MV-4-11 (cell line): ENCODE measurements around the gene CDH2.
A peak's percentile ranks its signal among the peaks of the same experiment; 100 is the strongest.

Experiments used
- DNase-seq: peaks from one replicate; lab custom pipeline; 2025; lab: John Stamatoyannopoulos, UW

Gene CDH2

GRCh38 chr18:28044036-28044435, 132.9 kb downstream of the CDH2 start:
- no peak for DNase-seq

GRCh38 chr18:28043631-28044030, 133.3 kb downstream of the CDH2 start:
- no peak for DNase-seq

GRCh38 chr18:28041366-28041765, 135.6 kb downstream of the CDH2 start:
- DNase-seq: peak; percentile 25

DNA sequence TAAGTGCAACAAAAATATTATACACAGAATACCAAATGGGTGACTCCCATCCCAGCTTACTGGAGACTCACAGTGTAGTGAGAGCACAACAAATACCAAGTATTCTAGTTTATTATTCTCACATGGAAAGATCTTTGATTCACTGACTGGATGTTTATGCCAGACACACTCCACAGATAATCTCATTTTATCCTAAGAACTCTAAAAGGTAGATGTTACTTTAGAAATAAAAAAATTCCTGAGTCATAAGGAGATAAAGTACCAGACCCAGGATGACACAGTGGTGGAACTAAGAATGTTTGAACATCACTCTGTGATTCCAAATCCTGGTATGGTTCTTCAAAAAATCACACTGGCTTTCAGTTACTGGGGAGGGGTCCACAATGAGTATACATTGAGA, 136.2 kb downstream of the CDH2 start:
- no peak for DNase-seq

DNA sequence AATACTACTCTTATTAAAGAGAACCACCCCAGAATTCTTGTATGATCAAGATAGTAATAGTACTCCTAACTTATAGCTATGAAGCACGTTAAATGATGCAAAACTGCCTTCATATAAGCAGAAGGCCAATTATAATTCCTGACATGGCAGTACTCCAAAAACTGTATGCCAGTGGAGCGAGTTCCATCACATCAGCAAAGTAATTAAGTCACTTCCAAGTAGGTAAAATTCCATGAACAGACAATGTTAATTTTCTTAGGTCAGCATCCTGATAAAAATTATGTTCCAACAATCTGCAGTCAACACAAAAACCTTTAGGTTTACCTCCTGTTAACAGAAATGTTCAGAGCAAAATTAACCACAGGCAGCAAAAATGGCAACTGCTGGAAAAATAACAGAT, 136.7 kb downstream of the CDH2 start:
- DNase-seq: no peak

DNA sequence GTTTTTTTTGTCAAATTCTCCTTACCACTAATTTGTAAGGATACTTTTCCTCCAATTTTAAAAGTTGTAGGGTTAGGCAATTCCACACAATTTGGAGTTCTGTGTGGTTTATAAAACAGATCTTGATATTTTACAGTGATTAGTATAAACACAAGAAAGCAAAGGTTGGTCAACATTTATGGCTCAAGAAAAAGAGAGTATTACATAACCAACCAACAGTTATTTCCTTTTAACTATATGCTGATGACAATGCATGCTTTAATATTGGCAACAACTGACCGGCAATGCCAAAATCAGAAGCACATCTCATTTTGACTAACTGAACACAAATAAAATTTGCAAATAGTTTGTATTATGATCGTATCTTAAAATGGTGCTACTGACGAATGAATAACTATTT, 137.2 kb downstream of the CDH2 start:
- no peak for DNase-seq

DNA sequence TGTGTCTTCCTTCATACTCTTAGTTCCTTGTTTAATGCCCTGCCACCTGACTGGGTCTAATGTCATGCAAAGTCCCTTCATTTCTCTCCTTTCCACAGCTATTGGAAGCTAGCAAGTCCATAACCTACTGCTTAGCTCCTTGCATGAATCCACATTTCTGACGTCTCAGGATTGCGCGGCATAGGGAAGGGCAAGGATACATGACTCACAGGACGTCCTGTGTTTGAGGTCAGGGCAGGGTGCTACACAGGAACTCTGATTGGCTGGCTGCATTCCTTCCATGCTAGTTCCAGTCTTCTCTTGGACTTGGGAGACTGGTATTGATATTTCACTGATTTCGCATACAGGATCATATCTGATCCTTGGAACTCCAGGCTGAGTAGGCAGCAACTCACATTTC, 137.9 kb downstream of the CDH2 start:
- no peak for DNase-seq

- DNase-seq: no peak
Observed at GRCh38 chr18:28036488-28036887, 140.4 kb downstream of the CDH2 start.

DNA sequence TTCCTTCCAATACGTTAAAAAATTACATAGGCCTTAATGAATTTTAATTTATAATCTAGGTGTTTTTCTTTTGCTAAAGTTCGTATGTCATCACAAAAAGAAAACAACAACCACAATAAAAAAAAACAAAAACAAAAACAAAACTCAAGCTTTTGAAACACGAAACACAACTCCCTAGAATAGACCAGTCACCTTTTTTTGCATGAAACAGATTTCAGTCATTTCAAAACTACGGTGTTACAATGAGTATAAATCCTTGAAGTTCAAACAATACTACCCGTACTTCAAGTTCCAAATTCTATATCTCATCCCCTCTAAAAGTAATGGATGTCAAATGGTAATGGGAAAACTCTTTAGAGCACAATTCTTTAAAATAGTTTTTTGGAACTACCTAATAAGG, 142.4 kb downstream of the CDH2 start:
- no peak for DNase-seq

GRCh38 chr18:28032177-28032576, 144.8 kb downstream of the CDH2 start:
- no peak for DNase-seq

GRCh38 chr18:28030458-28030857, 146.5 kb downstream of the CDH2 start:
- no peak for DNase-seq

GRCh38 chr18:28027755-28028154, 149.2 kb downstream of the CDH2 start:
- no peak for DNase-seq

DNA sequence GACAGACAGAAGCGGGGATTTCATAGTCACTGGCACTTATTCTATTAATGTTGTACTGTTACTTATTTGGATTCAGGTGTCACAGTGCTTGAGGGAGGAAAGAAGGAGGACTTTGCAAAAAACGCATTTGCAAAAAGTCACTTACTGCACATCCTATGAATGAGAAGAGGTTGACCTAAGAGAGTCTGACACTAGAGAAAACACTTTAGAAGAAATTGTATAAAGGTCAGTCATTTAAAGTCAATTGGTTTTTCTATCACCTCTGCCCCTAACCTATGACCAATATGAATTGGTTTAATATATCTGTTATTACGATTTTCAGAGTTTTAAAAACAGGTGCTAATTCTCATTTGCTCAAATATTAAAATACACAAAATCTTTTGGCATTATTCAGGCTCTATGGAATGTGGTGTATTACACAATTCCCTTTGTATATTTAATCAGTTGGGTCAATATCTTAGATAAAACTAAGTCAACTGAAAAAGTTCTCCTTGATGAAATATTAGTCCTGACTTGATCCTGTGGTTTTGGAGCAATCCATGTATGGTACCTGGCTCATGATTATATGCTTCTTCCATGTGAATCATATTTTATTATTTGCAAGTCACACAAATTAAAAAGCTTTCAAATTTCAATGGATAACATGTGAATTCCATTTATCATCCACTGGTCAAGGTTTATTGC, 157.4 kb downstream of the CDH2 start:
- DNase-seq: no peak

- DNase-seq: no peak
Observed at GRCh38 chr18:28018351-28018750, 158.6 kb downstream of the CDH2 start.

DNA sequence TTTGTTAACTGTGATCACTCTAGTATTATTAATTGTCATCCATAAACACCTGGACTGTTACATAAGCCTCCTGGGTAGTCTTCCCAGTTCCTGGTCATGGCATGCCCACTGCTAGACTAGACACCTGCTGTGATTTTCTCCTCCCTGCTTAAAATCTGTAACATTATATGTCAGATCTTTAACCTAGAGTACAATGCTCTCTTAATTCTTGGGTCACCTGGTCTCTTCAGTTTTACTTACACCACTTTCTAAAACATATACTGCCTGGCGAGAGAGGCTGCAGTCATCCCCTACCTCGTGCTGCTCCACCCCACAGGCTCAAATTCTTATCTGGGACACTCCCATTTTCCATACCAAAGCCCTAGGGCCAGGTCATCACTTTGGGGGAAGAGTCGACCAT, 161.3 kb downstream of the CDH2 start:
- DNase-seq: no peak

- no peak for DNase-seq
Observed at GRCh38 chr18:28013066-28013465, 163.9 kb downstream of the CDH2 start.

DNA sequence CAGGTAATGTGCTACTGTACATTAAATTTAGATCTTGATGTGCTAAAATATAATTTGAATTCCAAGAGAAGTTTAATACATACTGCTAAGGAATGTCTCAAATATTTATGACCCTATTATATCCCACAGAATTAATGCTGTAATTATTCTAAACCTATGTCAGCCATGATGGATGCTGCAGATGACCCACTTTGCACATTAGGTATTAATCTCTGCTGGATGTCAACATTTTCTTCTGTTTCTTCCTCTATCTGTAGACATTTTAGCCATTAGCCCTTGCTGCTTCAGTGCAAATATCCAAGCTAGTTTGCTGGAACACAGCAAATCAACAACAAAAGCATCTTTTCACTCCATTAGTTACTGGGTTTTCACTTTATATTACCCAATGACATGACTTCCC, 164.6 kb downstream of the CDH2 start:
- no peak for DNase-seq

DNA sequence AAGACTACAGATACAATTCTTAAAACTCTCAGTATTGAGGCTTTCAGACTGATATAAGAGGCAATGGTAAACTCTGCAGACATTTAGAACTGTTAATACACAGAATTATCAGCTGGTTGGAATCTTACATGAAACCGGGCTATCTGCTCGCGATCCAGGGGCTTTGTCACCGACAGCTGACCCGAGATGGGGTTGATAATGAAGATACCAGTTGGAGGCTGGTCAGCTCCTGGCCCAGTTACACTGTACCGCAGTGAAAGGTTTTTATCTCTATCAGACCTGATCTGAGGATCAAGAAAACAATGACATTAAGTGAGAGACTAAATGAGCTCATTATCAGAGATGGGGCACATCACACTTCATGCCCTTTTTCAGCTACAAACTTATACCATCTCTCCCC, 167.3 kb downstream of the CDH2 start:
- DNase-seq: no peak

- no peak for DNase-seq
Observed at GRCh38 chr18:28007841-28008240, 169.1 kb downstream of the CDH2 start.

GRCh38 chr18:28005164-28005563, 171.8 kb downstream of the CDH2 start:
- DNase-seq: no peak

DNA sequence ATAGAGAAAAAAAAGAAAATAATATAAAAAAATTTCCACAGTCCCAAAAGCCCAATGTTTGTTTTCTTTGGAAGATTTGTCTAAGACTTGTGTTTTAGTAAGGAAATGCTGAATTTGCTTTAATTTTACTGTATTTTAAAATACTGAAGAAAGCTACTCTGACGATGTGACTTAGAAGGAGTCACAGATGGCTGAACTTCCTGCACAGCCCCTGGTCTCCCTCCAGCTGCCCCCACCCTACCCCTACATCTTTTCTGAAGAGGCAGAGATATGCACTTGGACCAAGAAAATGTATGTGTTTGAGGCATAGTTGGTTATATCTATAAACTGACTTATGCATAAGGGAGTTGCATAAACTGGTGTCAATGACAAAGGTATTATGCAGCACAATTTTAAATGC, 172.3 kb downstream of the CDH2 start:
- DNase-seq: no peak

DNA sequence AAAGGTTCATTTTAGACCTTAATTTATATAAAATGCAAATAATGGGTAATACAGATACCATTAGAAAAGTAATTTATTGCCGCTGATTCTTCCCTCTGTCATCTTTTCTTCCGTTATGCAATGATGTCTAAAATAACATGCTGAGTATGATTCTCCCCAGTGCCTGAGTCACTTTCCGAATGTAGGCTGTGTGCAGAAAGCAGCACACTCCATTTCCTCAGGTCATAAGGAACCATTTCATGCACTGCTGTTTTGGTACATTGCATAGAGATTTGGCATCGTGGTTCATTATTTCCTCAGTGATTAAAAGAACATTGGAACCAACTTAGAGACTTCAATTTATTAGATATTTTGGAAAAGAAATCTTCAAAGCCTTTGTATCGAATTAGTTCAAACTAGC, 173.5 kb downstream of the CDH2 start:
- DNase-seq: peak; percentile 25

GRCh38 chr18:28002841-28003240, 174.1 kb downstream of the CDH2 start:
- DNase-seq: no peak

- no peak for DNase-seq
Observed at GRCh38 chr18:27996801-27997272, 180.1 kb downstream of the CDH2 start.
